Measurements from ENCODE around the gene GOLT1A. TPM values are rescaled to one million over a fixed set of nuclear protein-coding genes. Genes with fewer than 3 reads are reported as not detected.

The GOLT1A gene
- total RNA-seq, 4 donors from 2014 or later = 0.91 to 1.5 TPM; not detected in 2

DNA sequence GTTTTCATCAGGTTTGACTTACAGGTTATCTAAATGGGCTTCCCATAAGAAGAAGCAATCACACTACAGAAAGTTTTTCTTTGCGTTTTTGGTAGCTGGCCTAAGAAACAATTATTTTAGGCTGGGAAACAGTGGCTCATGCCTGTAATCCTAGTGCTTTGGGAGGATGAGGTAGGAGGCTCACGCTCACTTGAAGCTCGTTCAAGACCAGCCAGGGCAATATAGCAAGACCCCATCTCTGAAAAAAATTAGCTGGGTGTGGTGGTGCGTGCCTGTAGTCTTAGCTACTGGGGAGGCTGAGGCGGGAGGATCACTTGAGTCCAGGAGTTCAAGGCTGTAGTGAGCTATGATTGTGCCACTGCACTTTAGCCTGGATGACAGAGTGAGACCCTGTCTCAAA is 46.1 kb downstream of the GOLT1A start:
- intact Hi-C loops (cut with DNase I; ENCODE audit: low total_unique reads) = no loop called here
- WGBS, 2 donors = 90% methylated on average over 5 of the region's 5 CpGs
- no peak for TF ChIP-seq POLR2A (IDR thresholded peaks at IDR 0.05)
- TF ChIP-seq, protein P1, sequence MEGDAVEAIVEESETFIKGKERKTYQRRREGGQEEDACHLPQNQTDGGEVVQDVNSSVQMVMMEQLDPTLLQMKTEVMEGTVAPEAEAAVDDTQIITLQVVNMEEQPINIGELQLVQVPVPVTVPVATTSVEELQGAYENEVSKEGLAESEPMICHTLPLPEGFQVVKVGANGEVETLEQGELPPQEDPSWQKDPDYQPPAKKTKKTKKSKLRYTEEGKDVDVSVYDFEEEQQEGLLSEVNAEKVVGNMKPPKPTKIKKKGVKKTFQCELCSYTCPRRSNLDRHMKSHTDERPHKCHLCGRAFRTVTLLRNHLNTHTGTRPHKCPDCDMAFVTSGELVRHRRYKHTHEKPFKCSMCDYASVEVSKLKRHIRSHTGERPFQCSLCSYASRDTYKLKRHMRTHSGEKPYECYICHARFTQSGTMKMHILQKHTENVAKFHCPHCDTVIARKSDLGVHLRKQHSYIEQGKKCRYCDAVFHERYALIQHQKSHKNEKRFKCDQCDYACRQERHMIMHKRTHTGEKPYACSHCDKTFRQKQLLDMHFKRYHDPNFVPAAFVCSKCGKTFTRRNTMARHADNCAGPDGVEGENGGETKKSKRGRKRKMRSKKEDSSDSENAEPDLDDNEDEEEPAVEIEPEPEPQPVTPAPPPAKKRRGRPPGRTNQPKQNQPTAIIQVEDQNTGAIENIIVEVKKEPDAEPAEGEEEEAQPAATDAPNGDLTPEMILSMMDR (IDR thresholded peaks at IDR 0.05) = no peak
- H3K4me3 ChIP-seq (ENCODE audit: low read depth, poor library complexity, severe bottlenecking) = no peak overlapping the region
- DNase-seq (ENCODE audit: low spot score in 2 of 2) = no peak

DNA sequence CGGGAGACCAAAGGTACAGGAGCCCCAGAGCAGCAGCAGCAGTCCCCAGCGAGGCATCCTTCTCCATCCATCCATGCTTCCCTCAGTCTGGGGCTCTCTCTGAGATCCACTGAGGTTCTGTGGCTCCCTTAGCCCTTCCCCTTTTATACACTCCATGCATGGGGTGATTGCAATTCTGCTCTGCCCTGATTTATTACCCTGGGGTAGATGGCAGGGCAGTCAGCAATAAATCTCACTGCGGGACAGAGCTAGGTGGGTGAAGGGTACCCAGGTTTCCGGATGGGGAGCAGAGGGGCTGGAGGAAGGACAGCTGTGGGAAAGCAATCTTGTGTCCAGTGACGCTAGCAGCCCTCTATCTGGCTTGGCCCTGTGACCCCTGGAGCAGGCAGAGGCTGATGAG is 47.6 kb downstream of the GOLT1A start, which contains the start of gene REN:
REN (minus strand) TSS at position 119 of the 400 bp plus-strand sequence; CDS start at position 75, 44 bp downstream.
- no peak for TF ChIP-seq POLR2A (IDR thresholded peaks at IDR 0.05)
- TF ChIP-seq, protein P1 (IDR thresholded peaks at IDR 0.05) = no peak
- intact Hi-C loops (cut with DNase I; ENCODE audit: low total_unique reads) = no loop called here
- WGBS, 2 donors = 57 to 59% methylated on average over 5 of the region's 5 CpGs
- no peak within 1 kb of the TSS for H3K4me3 ChIP-seq (ENCODE audit: low read depth, poor library complexity, severe bottlenecking)
- DNase-seq (ENCODE audit: low spot score in 2 of 2) = no peak

DNA sequence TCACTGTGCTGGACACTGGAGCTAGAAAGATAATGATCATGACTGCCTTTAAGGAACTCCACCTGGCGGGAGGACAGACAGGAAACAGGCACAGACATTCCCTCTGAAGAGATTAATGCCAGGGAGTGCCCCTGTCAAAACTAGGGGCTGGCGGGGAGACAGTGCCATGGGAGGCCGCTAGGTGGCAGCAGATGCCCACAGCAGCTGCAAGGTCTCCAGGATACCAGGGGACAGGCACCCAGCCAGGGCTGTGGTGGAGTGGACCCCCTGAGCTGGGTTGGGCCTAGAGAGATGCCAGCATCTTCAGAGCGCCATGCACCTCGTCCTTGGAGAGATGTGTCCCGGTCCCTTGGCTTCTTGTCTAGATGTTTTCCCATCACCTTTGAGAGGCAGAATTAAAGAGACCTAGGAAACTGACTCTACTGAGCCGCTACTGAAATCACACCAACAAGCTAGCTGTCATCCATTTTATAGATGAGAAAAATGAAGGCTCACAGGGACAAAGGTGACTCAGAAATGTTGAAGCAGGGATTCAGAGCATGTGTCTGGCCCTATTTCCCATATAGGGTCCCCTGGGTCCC is 51.2 kb downstream of the GOLT1A start:
- intact Hi-C loops (cut with DNase I; ENCODE audit: low total_unique reads) = loop anchor here (5.0 kb wide), 1 partner anchor 200 kb away; no protein-coding TSS in a partner anchor
- TF ChIP-seq, protein P1 (IDR thresholded peaks at IDR 0.05) = peak in 1 of 3 donors; percentile 89
- TF ChIP-seq POLR2A (IDR thresholded peaks at IDR 0.05) = no peak
- no peak overlapping the region for H3K4me3 ChIP-seq (ENCODE audit: low read depth, poor library complexity, severe bottlenecking)
- WGBS, 2 donors = 13 to 16% methylated on average over 7 of the region's 7 CpGs
- peak; percentile 76 to 96 for DNase-seq (ENCODE audit: low spot score in 2 of 2)

DNA sequence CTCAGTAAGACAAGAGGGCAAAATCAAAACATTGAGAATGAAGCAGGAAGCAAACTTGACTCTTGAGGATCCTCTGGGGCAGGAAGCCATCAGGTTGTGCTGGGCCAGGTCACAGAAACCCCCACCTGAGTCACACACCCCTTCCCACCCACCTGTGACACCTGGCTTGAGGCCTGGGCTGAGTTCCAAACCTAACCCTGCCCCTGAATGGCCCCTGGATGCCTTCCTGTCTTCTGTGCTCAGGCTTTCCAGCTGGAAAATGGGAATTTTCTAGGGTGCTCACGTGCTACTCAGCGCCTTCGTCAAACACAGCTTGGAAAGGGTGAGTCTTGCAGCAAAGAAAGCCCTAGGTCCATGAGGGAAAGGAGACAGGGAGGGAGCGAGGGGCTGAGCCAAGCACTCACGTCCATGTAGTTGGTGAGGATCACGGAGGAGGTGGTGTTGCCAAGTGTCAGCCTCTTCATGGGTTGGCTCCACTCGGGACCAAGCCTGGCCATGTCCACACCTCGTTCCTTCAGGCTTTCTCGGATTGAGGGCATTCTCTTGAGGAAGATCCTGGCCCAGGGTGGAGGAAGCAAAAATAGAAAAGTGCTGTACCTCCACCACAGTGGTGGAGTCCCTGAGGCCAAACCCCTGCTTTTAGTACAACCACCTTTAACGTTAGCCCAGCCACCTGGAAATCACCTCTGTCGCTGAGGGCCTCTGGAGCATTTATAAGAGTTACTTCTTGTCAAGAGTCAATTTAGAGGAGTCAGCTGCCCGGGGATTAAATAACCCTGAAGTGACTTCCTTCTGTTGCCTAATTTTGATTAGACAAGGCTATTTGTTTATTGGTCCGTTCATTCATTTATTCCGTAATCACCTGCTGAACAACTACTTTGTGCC is 51.9 kb downstream of the GOLT1A start:
- TF ChIP-seq, protein P1 (IDR thresholded peaks at IDR 0.05) = no peak
- TF ChIP-seq POLR2A (IDR thresholded peaks at IDR 0.05) = no peak
- intact Hi-C loops (cut with DNase I; ENCODE audit: low total_unique reads) = loop anchor here (5.0 kb wide), 1 partner anchor 200 kb away; no protein-coding TSS in a partner anchor
- no peak overlapping the region for H3K4me3 ChIP-seq (ENCODE audit: low read depth, poor library complexity, severe bottlenecking)
- 49 to 59% methylated on average over 14 of the region's 14 CpGs for WGBS, 2 donors
- no peak for DNase-seq (ENCODE audit: low spot score in 2 of 2)

DNA sequence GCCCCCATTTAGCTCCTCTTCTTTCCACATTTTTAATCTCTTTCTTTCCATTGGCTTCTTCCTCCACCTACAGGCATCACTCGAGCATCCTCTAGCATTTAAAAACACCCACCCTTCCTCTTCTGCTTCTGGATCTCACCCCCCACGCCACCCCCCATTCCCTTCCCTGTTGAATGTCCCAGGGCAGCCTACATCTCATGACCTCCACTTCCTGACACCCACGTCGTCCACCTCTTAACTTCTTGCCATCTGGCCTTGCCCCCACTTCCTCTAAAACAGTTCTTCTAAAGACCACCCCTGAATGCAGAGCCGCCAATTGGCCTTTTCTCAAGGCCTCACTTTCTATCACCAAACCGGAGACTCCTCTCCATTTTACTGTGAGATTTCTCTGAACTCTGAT is 55.8 kb downstream of the GOLT1A start:
- DNase-seq (ENCODE audit: low spot score in 2 of 2) = no peak
- WGBS, 2 donors = 72% methylated on average over 6 of the region's 6 CpGs
- H3K4me3 ChIP-seq (ENCODE audit: low read depth, poor library complexity, severe bottlenecking) = no peak overlapping the region
- no peak for TF ChIP-seq POLR2A (IDR thresholded peaks at IDR 0.05)
- TF ChIP-seq, protein P1 (IDR thresholded peaks at IDR 0.05) = no peak
- intact Hi-C loops (cut with DNase I; ENCODE audit: low total_unique reads) = no loop called here

Measured in lower leg skin (tissue), 4 donors.